Activated naive CD4-positive, alpha-beta T cell treated with anti-CD3 and anti-CD28 coated beads for 36 hours (primary cell): ENCODE measurements around the gene BCL11B. TPM values are rescaled to one million over a fixed set of nuclear protein-coding genes. Genes with fewer than 3 reads are reported as not detected.

Experiments used
- CTCF ChIA-PET: fragments of 350-600 bp; sonication (Branson Sonifier 250); formaldehyde crosslinking; loops from one replicate; lab custom pipeline; 2021; ENCODE audit warnings: antibody characterized with exemption; lab: Charles Lee
- DNase-seq: peaks from one replicate; pipeline ENCODE4 v3.0.0-alpha.2; 2020
- H3K27ac Mint-ChIP-seq: one replicate; pipeline ENCODE4 v1.8.0; 2021; ENCODE audit warnings: mild to moderate bottlenecking, mixed read lengths
- H3K27me3 Mint-ChIP-seq: one replicate; pipeline ENCODE4 v1.8.0; 2021; ENCODE audit warnings: low read depth, mixed read lengths
- H3K36me3 Mint-ChIP-seq: one replicate; pipeline ENCODE4 v1.8.0; 2021; ENCODE audit warnings: low read depth, mixed read lengths
- H3K4me1 Mint-ChIP-seq: one replicate; pipeline ENCODE4 v1.8.0; 2021; ENCODE audit warnings: low read depth, mixed read lengths
- H3K4me3 Mint-ChIP-seq: one replicate; pipeline ENCODE4 v1.8.0; 2021; ENCODE audit warnings: mild to moderate bottlenecking, moderate library complexity, mixed read lengths
- H3K9me3 Mint-ChIP-seq: one replicate; pipeline ENCODE4 v1.8.0; 2021; ENCODE audit warnings: mixed read lengths
- intact Hi-C: fragments of 100-400 bp; cut with micrococcal nuclease; formaldehyde crosslinking; loops from one replicate; pipeline ENCODE4 v1.15.1; 2023
- total RNA-seq, 2 experiments: library from RNA; stranded (reverse); gene quantifications; one replicate each; pipeline ENCODE4 v1.2.3, GENCODE V29; 2021

Gene BCL11B
- total RNA-seq, 2 experiments from 2014 or later = 71.7 to 71.9 TPM

GRCh38 chr14:99257122-99257672 lies 14.8 kb downstream of the BCL11B start:
- Mint-ChIP-seq H3K36me3 (peaks cover 76% of the 10 kb centered on the region), H3K4me3 (peak overlapping the region; percentile 96), H3K4me1 (peaks cover 88% of the 10 kb centered on the region), H3K9me3 (no peaks in the 10 kb centered on the region), H3K27me3 (no peaks in the 10 kb centered on the region), H3K27ac (peak overlapping the region; percentile 95)
- intact Hi-C loops = no loop called here
- peak; percentile 36 for DNase-seq
- CTCF ChIA-PET = interaction anchor here (1.2 kb wide), 1 partner anchor 28 kb away, joined by 3 read pairs; no protein-coding TSS in a partner anchor

- Mint-ChIP-seq H3K4me1 (peaks cover 90% of the 10 kb centered on the region), H3K27ac (peak overlapping the region; percentile 95), H3K4me3 (peak overlapping the region; percentile 96), H3K27me3 (no peaks in the 10 kb centered on the region), H3K36me3 (peaks cover 77% of the 10 kb centered on the region), H3K9me3 (no peaks in the 10 kb centered on the region)
- intact Hi-C loops = no loop called here
- DNase-seq = peak; percentile 14
- CTCF ChIA-PET = no interaction called here
Measured at GRCh38 chr14:99256483-99256874, 15.5 kb downstream of the BCL11B start.

- Mint-ChIP-seq H3K4me1 (peaks cover 91% of the 10 kb centered on the region), H3K27ac (peak overlapping the region; percentile 95), H3K9me3 (no peaks in the 10 kb centered on the region), H3K36me3 (peaks cover 76% of the 10 kb centered on the region), H3K4me3 (peak overlapping the region; percentile 96), H3K27me3 (no peaks in the 10 kb centered on the region)
- DNase-seq = peak; percentile 32
- intact Hi-C loops = no loop called here
- CTCF ChIA-PET = interaction anchor here (0.7 to 2.2 kb wide), 4 partner anchors 10 to 543 kb away, joined by 4 to 10 read pairs (median 6); no protein-coding TSS in a partner anchor
Measured at GRCh38 chr14:99255621-99256482, 16.1 kb downstream of the BCL11B start.

- peaks cover 77% of the 10 kb centered on the region for H3K36me3 Mint-ChIP-seq
- CTCF ChIA-PET = interaction anchor here (1.2 to 2.6 kb wide), 8 partner anchors 8 to 65 kb away, joined by 3 to 10 read pairs (median 6); no protein-coding TSS in a partner anchor
- no peaks in the 10 kb centered on the region for H3K9me3 Mint-ChIP-seq
- DNase-seq = peak; percentile 11
- no peaks in the 10 kb centered on the region for H3K27me3 Mint-ChIP-seq
- H3K27ac Mint-ChIP-seq = peak overlapping the region; percentile 95
- intact Hi-C loops = no loop called here
- peak overlapping the region; percentile 68 for H3K4me3 Mint-ChIP-seq
- H3K4me1 Mint-ChIP-seq = peaks cover 94% of the 10 kb centered on the region
Measured at GRCh38 chr14:99254328-99255009, 17.5 kb downstream of the BCL11B start.

- Mint-ChIP-seq H3K27me3 (no peaks in the 10 kb centered on the region), H3K9me3 (no peaks in the 10 kb centered on the region), H3K27ac (peak overlapping the region; percentile 95), H3K4me1 (peaks cover 95% of the 10 kb centered on the region), H3K4me3 (peak overlapping the region; percentile 68), H3K36me3 (peaks cover 76% of the 10 kb centered on the region)
- intact Hi-C loops = loop anchor here (1.0 kb wide), 1 partner anchor 8 kb away; no protein-coding TSS in a partner anchor
- peak; percentile 11 for DNase-seq
- CTCF ChIA-PET = interaction anchor here (1.3 to 2.6 kb wide), 7 partner anchors 9 to 65 kb away, joined by 3 to 10 read pairs (median 6); no protein-coding TSS in a partner anchor
Measured at GRCh38 chr14:99253890-99254289, 18.1 kb downstream of the BCL11B start.

- H3K4me1 Mint-ChIP-seq = peaks cover 95% of the 10 kb centered on the region
- CTCF ChIA-PET = interaction anchor here (1.4 to 2.6 kb wide), 5 partner anchors 9 to 64 kb away, joined by 3 to 10 read pairs (median 6); no protein-coding TSS in a partner anchor
- intact Hi-C loops = loop anchor here (1.0 kb wide), 1 partner anchor 9 kb away; no protein-coding TSS in a partner anchor
- peak overlapping the region; percentile 95 for H3K27ac Mint-ChIP-seq
- peak overlapping the region; percentile 68 for H3K4me3 Mint-ChIP-seq
- peak; percentile 84 for DNase-seq
- no peaks in the 10 kb centered on the region for H3K9me3 Mint-ChIP-seq
- H3K27me3 Mint-ChIP-seq = no peaks in the 10 kb centered on the region
- peaks cover 73% of the 10 kb centered on the region for H3K36me3 Mint-ChIP-seq
Measured at GRCh38 chr14:99252940-99253868, 18.8 kb downstream of the BCL11B start.

- no peaks in the 10 kb centered on the region for H3K27me3 Mint-ChIP-seq
- intact Hi-C loops = no loop called here
- H3K4me3 Mint-ChIP-seq = peak overlapping the region; percentile 68
- peaks cover 95% of the 10 kb centered on the region for H3K4me1 Mint-ChIP-seq
- no peaks in the 10 kb centered on the region for H3K9me3 Mint-ChIP-seq
- H3K36me3 Mint-ChIP-seq = peaks cover 71% of the 10 kb centered on the region
- H3K27ac Mint-ChIP-seq = peak overlapping the region; percentile 95
- CTCF ChIA-PET = interaction anchor here (1.0 to 2.2 kb wide), 2 partner anchors 11 to 15 kb away, joined by 9 to 10 read pairs; no protein-coding TSS in a partner anchor
- no peak for DNase-seq
Measured at GRCh38 chr14:99252443-99252939, 19.5 kb downstream of the BCL11B start.

GRCh38 chr14:99251721-99252120 lies 20.3 kb downstream of the BCL11B start:
- H3K36me3 Mint-ChIP-seq = peaks cover 66% of the 10 kb centered on the region
- intact Hi-C loops = no loop called here
- H3K4me1 Mint-ChIP-seq = peaks cover 96% of the 10 kb centered on the region
- peak overlapping the region; percentile 38 for H3K4me3 Mint-ChIP-seq
- H3K27me3 Mint-ChIP-seq = no peaks in the 10 kb centered on the region
- DNase-seq = no peak
- no peaks in the 10 kb centered on the region for H3K9me3 Mint-ChIP-seq
- CTCF ChIA-PET = interaction anchor here (1.0 kb wide), 1 partner anchor 16 kb away, joined by 10 read pairs; no protein-coding TSS in a partner anchor
- peak overlapping the region; percentile 95 for H3K27ac Mint-ChIP-seq

- no peaks in the 10 kb centered on the region for H3K27me3 Mint-ChIP-seq
- peak overlapping the region; percentile 95 for H3K27ac Mint-ChIP-seq
- H3K36me3 Mint-ChIP-seq = peaks cover 60% of the 10 kb centered on the region
- CTCF ChIA-PET = interaction anchor here (0.5 to 1.5 kb wide), 5 partner anchors 9 to 1342 kb away, joined by 3 to 6 read pairs (median 4); partner anchors contain the start of gene BCL11B
- peaks cover 88% of the 10 kb centered on the region for H3K4me1 Mint-ChIP-seq
- H3K4me3 Mint-ChIP-seq = peak overlapping the region; percentile 73
- no peaks in the 10 kb centered on the region for H3K9me3 Mint-ChIP-seq
- intact Hi-C loops = no loop called here
- no peak for DNase-seq
Measured at GRCh38 chr14:99250636-99251208, 21.3 kb downstream of the BCL11B start.

- H3K9me3 Mint-ChIP-seq = no peaks in the 10 kb centered on the region
- peak; percentile 59 for DNase-seq
- CTCF ChIA-PET = interaction anchor here (1.0 to 1.5 kb wide), 3 partner anchors 13 to 23 kb away, joined by 3 to 4 read pairs (median 3); partner anchors contain the start of gene BCL11B
- H3K4me1 Mint-ChIP-seq = peaks cover 81% of the 10 kb centered on the region
- intact Hi-C loops = loop anchor here (5.0 kb wide), 1 partner anchor 818 kb away; the partner anchor contains the start of gene EVL
- peak overlapping the region; percentile 66 for H3K4me3 Mint-ChIP-seq
- peak overlapping the region; percentile 95 for H3K27ac Mint-ChIP-seq
- no peaks in the 10 kb centered on the region for H3K27me3 Mint-ChIP-seq
- H3K36me3 Mint-ChIP-seq = peaks cover 52% of the 10 kb centered on the region
Measured at GRCh38 chr14:99249389-99249788, 22.6 kb downstream of the BCL11B start.
